Fibroblast of lung (primary cell): ENCODE measurements around the gene VAV2.

Experiments
- EZH2 ChIP-seq: IDR thresholded peaks from 2 replicates; pipeline ENCODE4 v1.5.1; 2012; ENCODE audit warnings: low read length, control low read depth, mild to moderate bottlenecking; ENCODE audit errors: missing control alignments
- TF ChIP-seq, protein P1 (sequence below), 2 donors: IDR thresholded peaks in 1 of 2; conservative IDR thresholded peaks in 1 of 2; 1 replicate in 1 of 2; 2 replicates in 1 of 2; pipeline ENCODE4 v1.5.1; 2011 to 2012; ENCODE audit warnings: low read length in 2 of 2, control low read depth in 1 of 2, inconsistent platforms in 1 of 2, low read depth in 1 of 2, mild to moderate bottlenecking in 1 of 2

DNA sequence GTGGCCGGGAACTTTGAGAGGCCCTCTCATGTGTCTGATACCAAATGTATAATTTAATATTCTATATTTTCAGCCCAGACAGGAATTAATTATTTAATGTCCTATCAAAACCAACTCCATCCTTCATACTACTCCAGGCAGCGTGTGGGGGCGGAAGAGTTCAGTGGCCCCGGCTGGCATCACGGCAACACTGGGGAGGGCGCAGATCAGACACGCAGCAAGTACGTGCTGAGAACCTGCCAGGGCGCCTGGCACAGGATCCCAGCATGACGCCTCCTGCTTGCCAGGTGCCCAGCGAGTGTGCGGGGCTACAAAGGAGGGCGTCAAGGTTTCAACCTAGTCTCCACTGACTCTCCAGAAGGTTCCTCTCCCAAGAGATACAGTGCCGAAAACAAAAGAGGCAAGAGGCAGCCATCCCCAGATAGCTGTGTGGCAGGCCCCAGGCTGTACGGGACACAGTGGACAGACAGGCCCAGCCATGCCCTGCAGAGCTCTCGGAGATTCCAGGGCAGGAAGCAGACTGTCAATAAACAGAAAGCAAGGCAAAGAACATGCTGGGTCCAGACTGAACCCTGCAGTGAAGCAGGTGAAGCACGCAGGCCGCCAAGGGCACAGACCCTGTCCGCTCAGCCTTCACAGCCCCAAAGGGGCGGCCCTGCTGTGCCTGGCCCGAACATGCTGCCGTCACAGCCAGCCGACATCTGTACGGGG lies 110.3 kb downstream of the VAV2 start:
- TF ChIP-seq, protein P1, sequence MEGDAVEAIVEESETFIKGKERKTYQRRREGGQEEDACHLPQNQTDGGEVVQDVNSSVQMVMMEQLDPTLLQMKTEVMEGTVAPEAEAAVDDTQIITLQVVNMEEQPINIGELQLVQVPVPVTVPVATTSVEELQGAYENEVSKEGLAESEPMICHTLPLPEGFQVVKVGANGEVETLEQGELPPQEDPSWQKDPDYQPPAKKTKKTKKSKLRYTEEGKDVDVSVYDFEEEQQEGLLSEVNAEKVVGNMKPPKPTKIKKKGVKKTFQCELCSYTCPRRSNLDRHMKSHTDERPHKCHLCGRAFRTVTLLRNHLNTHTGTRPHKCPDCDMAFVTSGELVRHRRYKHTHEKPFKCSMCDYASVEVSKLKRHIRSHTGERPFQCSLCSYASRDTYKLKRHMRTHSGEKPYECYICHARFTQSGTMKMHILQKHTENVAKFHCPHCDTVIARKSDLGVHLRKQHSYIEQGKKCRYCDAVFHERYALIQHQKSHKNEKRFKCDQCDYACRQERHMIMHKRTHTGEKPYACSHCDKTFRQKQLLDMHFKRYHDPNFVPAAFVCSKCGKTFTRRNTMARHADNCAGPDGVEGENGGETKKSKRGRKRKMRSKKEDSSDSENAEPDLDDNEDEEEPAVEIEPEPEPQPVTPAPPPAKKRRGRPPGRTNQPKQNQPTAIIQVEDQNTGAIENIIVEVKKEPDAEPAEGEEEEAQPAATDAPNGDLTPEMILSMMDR (conservative IDR thresholded peaks at IDR 0.05 in 1 of 2, IDR thresholded peaks at IDR 0.05 in 1 of 2; ENCODE audit: low read depth in 1 of 2, low read length in 2 of 2) = no peak
- TF ChIP-seq EZH2 = no peak
